CD4-positive, alpha-beta memory T cell (primary cell): ENCODE measurements around the gene TMEM151A. TPM values are rescaled to one million over a fixed set of nuclear protein-coding genes. Genes with fewer than 3 reads are reported as not detected.
"Not testable (repeated sequence)": the region's sequence is repeated elsewhere in the genome, so short reads cannot be mapped to it uniquely, and the experiment has no call there.

Experiments used
- CTCF ChIA-PET: fragments of 350-600 bp; sonication (Branson Sonifier 250); formaldehyde crosslinking; loops from one replicate; lab custom pipeline; 2021; ENCODE audit warnings: inconsistent platforms; ENCODE audit not compliant: partially characterized antibody; lab: Charles Lee
- POLR2A ChIA-PET: fragments of 350-600 bp; sonication (Branson Sonifier 250); formaldehyde crosslinking; loops from one replicate; lab custom pipeline; 2021; ENCODE audit not compliant: partially characterized antibody; lab: Charles Lee
- DNase-seq, 5 donors: peaks; one replicate each; pipeline versions ENCODE4 v3.0.0 to v3.0.0-alpha.2; 2020 to 2022; ENCODE audit warnings: mixed read lengths in 1 of 5
- H3K27ac ChIP-seq: one replicate; pipeline ENCODE4 v1.7.0; 2013; ENCODE audit warnings: low read depth, low read length
- H3K27me3 ChIP-seq: 2 replicates; pipeline ENCODE4 v1.7.0; 2013; ENCODE audit warnings: mild to moderate bottlenecking, low read length, moderate library complexity; ENCODE audit not compliant: insufficient read depth
- H3K36me3 ChIP-seq: 2 replicates; pipeline ENCODE4 v1.7.0; 2013; ENCODE audit warnings: mild to moderate bottlenecking, low read length, moderate library complexity; ENCODE audit not compliant: insufficient read depth
- H3K4me1 ChIP-seq: 2 replicates; pipeline ENCODE4 v1.7.0; 2013; ENCODE audit warnings: mild to moderate bottlenecking, low read length, moderate library complexity; ENCODE audit not compliant: insufficient read depth
- H3K4me3 ChIP-seq, 2 donors: one replicate each; pipeline ENCODE4 v1.7.0; 2013; ENCODE audit warnings: low read length in 2 of 2, mild to moderate bottlenecking in 1 of 2
- H3K9me3 ChIP-seq, 2 donors: one replicate each; pipeline ENCODE4 v1.7.0; 2013; ENCODE audit warnings: low read length in 2 of 2, control low read depth in 1 of 2; ENCODE audit not compliant: control insufficient read depth in 1 of 2
- H3K27ac Mint-ChIP-seq, 7 donors: one replicate each; pipeline ENCODE4 v1.8.0; 2020 to 2021; ENCODE audit warnings: mixed read lengths in 7 of 7, mild to moderate bottlenecking in 6 of 7, inconsistent platforms in 3 of 7, moderate library complexity in 3 of 7
- H3K27me3 Mint-ChIP-seq, 2 donors: one replicate each; pipeline ENCODE4 v1.8.0; 2020 to 2021; ENCODE audit warnings: mixed read lengths in 2 of 2
- H3K36me3 Mint-ChIP-seq, 2 donors: one replicate each; pipeline ENCODE4 v1.8.0; 2020 to 2021; ENCODE audit warnings: mixed read lengths in 2 of 2, inconsistent platforms in 1 of 2, mild to moderate bottlenecking in 1 of 2
- H3K4me1 Mint-ChIP-seq, 4 donors: one replicate each; pipeline ENCODE4 v1.8.0; 2020 to 2021; ENCODE audit warnings: mixed read lengths in 4 of 4, mild to moderate bottlenecking in 1 of 4
- H3K4me3 Mint-ChIP-seq, 8 donors: one replicate each; pipeline ENCODE4 v1.8.0; 2020 to 2021; ENCODE audit warnings: mixed read lengths in 8 of 8, mild to moderate bottlenecking in 7 of 8, moderate library complexity in 6 of 8, inconsistent platforms in 3 of 8
- H3K9me3 Mint-ChIP-seq, 8 donors: one replicate each; pipeline ENCODE4 v1.8.0; 2020 to 2021; ENCODE audit warnings: mixed read lengths in 8 of 8, mild to moderate bottlenecking in 5 of 8, inconsistent platforms in 3 of 8, moderate library complexity in 1 of 8
- intact Hi-C: fragments of 100-400 bp; cut with micrococcal nuclease; formaldehyde crosslinking; loops from one replicate; pipeline ENCODE4 v1.15.1; 2023
- polyA plus RNA-seq, 2 donors: library from polyadenylated mRNA; unstranded; fragments of 300-500 nt; fragmentation: Illumina TruSeq; gene quantifications; one replicate each; pipeline ENCODE4 v1.2.3, GENCODE V29; 2021
- total RNA-seq, 2 experiments: library from RNA; stranded (reverse); gene quantifications; one replicate each; pipeline ENCODE4 v1.2.3, GENCODE V29; 2021

The TMEM151A gene
- total and polyA plus RNA-seq, 4 experiments from 2014 or later, result not detected

- Mint-ChIP-seq H3K4me3 (peak overlapping the region in 1 of 8 donors; percentile 59), H3K4me1 (peaks cover 6 to 57% (median 21%) of the 10 kb centered on the region in 4 donors), H3K36me3 (peaks cover 18 to 46% of the 10 kb centered on the region in 2 donors), H3K27ac (peak overlapping the region in 3 of 7 donors; percentile 32 to 83 (median 64))
- H3K9me3 ChIP-seq, DNase-seq, H3K27me3 ChIP-seq, H3K9me3 Mint-ChIP-seq, CTCF ChIA-PET, H3K27ac ChIP-seq, H3K27me3 Mint-ChIP-seq, H3K4me3 ChIP-seq: not testable (repeated sequence)
- peaks cover 42% of the 10 kb centered on the region for H3K36me3 ChIP-seq
- intact Hi-C loops, result loop anchor here (1.0 kb wide), 1 partner anchor 8 kb away; the partner anchor contains the start of gene RAB1B
- H3K4me1 ChIP-seq, result peaks cover 26% of the 10 kb centered on the region
- POLR2A ChIA-PET, result interaction anchor here (13.4 kb wide), 1 partner anchor 7 kb away, joined by 167 read pairs; the partner anchor contains the start of gene RAB1B
These were observed 15.1 kb upstream of the TMEM151A start for GRCh38 chr11:66276619-66277018.

- H3K27me3 Mint-ChIP-seq, H3K27ac ChIP-seq, H3K27me3 ChIP-seq, H3K9me3 Mint-ChIP-seq, H3K9me3 ChIP-seq, CTCF ChIA-PET, H3K4me3 ChIP-seq, DNase-seq: not testable (repeated sequence)
- Mint-ChIP-seq H3K27ac (peak overlapping the region in 6 of 7 donors; percentile 22 to 88 (median 74)), H3K4me3 (peak overlapping the region in 5 of 8 donors; percentile 49 to 66 (median 58)), H3K36me3 (peaks cover 18 to 42% of the 10 kb centered on the region in 2 donors), H3K4me1 (peaks cover 8 to 57% (median 22%) of the 10 kb centered on the region in 4 donors)
- intact Hi-C loops, result loop anchor here (1.0 kb wide), 1 partner anchor 9 kb away; the partner anchor contains the start of gene RAB1B
- peaks cover 38% of the 10 kb centered on the region for H3K36me3 ChIP-seq
- peaks cover 26% of the 10 kb centered on the region for H3K4me1 ChIP-seq
- POLR2A ChIA-PET, result interaction anchor here (13.4 kb wide), 1 partner anchor 7 kb away, joined by 167 read pairs; the partner anchor contains the start of gene RAB1B
These were observed 14.6 kb upstream of the TMEM151A start for GRCh38 chr11:66277064-66277463.

- peaks cover 11 to 57% (median 23%) of the 10 kb centered on the region in 4 donors for H3K4me1 Mint-ChIP-seq
- ChIA-PET POLR2A (interaction anchor here (2.9 to 13.4 kb wide), 2 partner anchors 8 to 12 kb away, joined by 10 to 167 read pairs; partner anchors contain the start of genes RAB1B and YIF1A), CTCF (no interaction called here)
- H3K9me3 Mint-ChIP-seq, result no peaks in the 10 kb centered on the region
- H3K4me3 Mint-ChIP-seq, result peak within 1 kb of the TSS in 7 of 8 donors; percentile 38 to 79 (median 66)
- Histone ChIP-seq H3K9me3 (no peaks in the 10 kb centered on the region), H3K36me3 (peaks cover 31% of the 10 kb centered on the region), H3K4me1 (peaks cover 25% of the 10 kb centered on the region), H3K27ac (peak within 1 kb of the TSS; percentile 48), H3K4me3 (no peak within 1 kb of the TSS), H3K27me3 (no peaks in the 10 kb centered on the region)
- H3K36me3 Mint-ChIP-seq, result peaks cover 14 to 37% of the 10 kb centered on the region in 2 donors
- intact Hi-C loops, result loop anchor here (1.0 kb wide), 1 partner anchor 9 kb away; the partner anchor contains the start of gene RAB1B
- peak; percentile 46 to 65 (median 58) for DNase-seq
- H3K27me3 Mint-ChIP-seq, result peaks cover 0 to 1% of the 10 kb centered on the region in 2 donors
- H3K27ac Mint-ChIP-seq, result peak within 1 kb of the TSS; percentile 32 to 88 (median 85)
These were observed 14.0 kb upstream of the TMEM151A start, which contains the start of gene CNIH2 for GRCh38 chr11:66277471-66278362. Gene CNIH2, plus strand, starts transcription at chr11:66278175. Its CDS starts 282 bp downstream, at chr11:66278457.

- Mint-ChIP-seq H3K4me3 (peak overlapping the region in 7 of 8 donors; percentile 38 to 79 (median 66)), H3K36me3 (peaks cover 7 to 29% of the 10 kb centered on the region in 2 donors), H3K27me3 (peaks cover 0 to 1% of the 10 kb centered on the region in 2 donors), H3K27ac (peak overlapping the region; percentile 32 to 87 (median 78)), H3K4me1 (peaks cover 8 to 56% (median 23%) of the 10 kb centered on the region in 4 donors), H3K9me3 (no peaks in the 10 kb centered on the region)
- peaks cover 28% of the 10 kb centered on the region for H3K4me1 ChIP-seq
- H3K27ac ChIP-seq, result no peak overlapping the region
- no peak overlapping the region for H3K4me3 ChIP-seq
- H3K36me3 ChIP-seq, result peaks cover 23% of the 10 kb centered on the region
- ChIA-PET POLR2A (interaction anchor here (2.9 to 13.4 kb wide), 2 partner anchors 9 to 11 kb away, joined by 10 to 167 read pairs; partner anchors contain the start of genes RAB1B and YIF1A), CTCF (no interaction called here)
- intact Hi-C loops, result no loop called here
- no peaks in the 10 kb centered on the region for H3K27me3 ChIP-seq
- no peaks in the 10 kb centered on the region for H3K9me3 ChIP-seq
- DNase-seq, result peak in 1 of 5 donors; percentile 65
These were observed 13.2 kb upstream of the TMEM151A start for GRCh38 chr11:66278363-66279091.

- Histone ChIP-seq H3K9me3 (no peaks in the 10 kb centered on the region), H3K27me3 (no peaks in the 10 kb centered on the region), H3K27ac (no peak overlapping the region), H3K4me1 (peaks cover 28% of the 10 kb centered on the region), H3K4me3 (no peak overlapping the region), H3K36me3 (peaks cover 17% of the 10 kb centered on the region)
- ChIA-PET POLR2A (interaction anchor here (2.9 to 13.4 kb wide), 2 partner anchors 9 to 10 kb away, joined by 10 to 167 read pairs; partner anchors contain the start of genes RAB1B and YIF1A), CTCF (interaction anchor here (4.7 kb wide), 1 partner anchor 58 kb away, joined by 42 read pairs; no protein-coding TSS in a partner anchor)
- no peak for DNase-seq
- Mint-ChIP-seq H3K9me3 (no peaks in the 10 kb centered on the region), H3K4me1 (peaks cover 8 to 49% (median 22%) of the 10 kb centered on the region in 4 donors), H3K27me3 (peaks cover 0 to 1% of the 10 kb centered on the region in 2 donors), H3K27ac (peak overlapping the region in 5 of 7 donors; percentile 32 to 81 (median 78)), H3K4me3 (peak overlapping the region; percentile 22 to 79 (median 57)), H3K36me3 (peaks cover 3 to 24% of the 10 kb centered on the region in 2 donors)
- intact Hi-C loops, result no loop called here
These were observed 12.5 kb upstream of the TMEM151A start for GRCh38 chr11:66279092-66279734.

- peaks cover 0 to 12% of the 10 kb centered on the region in 2 donors for H3K36me3 Mint-ChIP-seq
- intact Hi-C loops, result no loop called here
- peak overlapping the region in 2 of 7 donors; percentile 23 to 94 for H3K27ac Mint-ChIP-seq
These were observed 11.3 kb upstream of the TMEM151A start for GRCh38 chr11:66280428-66280827.

More at GRCh38 chr11:66280428-66280827, 11.3 kb upstream of the TMEM151A start:
- Histone ChIP-seq H3K4me1 (peaks cover 28% of the 10 kb centered on the region), H3K36me3 (peaks cover 6% of the 10 kb centered on the region), H3K27me3 (no peaks in the 10 kb centered on the region), H3K9me3 (no peaks in the 10 kb centered on the region), H3K4me3 (no peak overlapping the region), H3K27ac (no peak overlapping the region)
- H3K4me3 Mint-ChIP-seq, result no peak overlapping the region
- no peak for DNase-seq
- ChIA-PET POLR2A (interaction anchor here (2.9 to 13.4 kb wide), 2 partner anchors 9 to 11 kb away, joined by 10 to 167 read pairs; partner anchors contain the start of genes RAB1B and YIF1A), CTCF (interaction anchor here (0.6 to 4.7 kb wide), 4 partner anchors 9 to 59 kb away, joined by 3 to 42 read pairs (median 9); no protein-coding TSS in a partner anchor)
- H3K4me1 Mint-ChIP-seq, result peaks cover 8 to 48% (median 22%) of the 10 kb centered on the region in 4 donors
- H3K9me3 Mint-ChIP-seq, result no peaks in the 10 kb centered on the region
- H3K27me3 Mint-ChIP-seq, result peaks cover 0 to 1% of the 10 kb centered on the region in 2 donors
